ENCODE measurements around the gene PELI2.

PELI2 gene

DNA sequence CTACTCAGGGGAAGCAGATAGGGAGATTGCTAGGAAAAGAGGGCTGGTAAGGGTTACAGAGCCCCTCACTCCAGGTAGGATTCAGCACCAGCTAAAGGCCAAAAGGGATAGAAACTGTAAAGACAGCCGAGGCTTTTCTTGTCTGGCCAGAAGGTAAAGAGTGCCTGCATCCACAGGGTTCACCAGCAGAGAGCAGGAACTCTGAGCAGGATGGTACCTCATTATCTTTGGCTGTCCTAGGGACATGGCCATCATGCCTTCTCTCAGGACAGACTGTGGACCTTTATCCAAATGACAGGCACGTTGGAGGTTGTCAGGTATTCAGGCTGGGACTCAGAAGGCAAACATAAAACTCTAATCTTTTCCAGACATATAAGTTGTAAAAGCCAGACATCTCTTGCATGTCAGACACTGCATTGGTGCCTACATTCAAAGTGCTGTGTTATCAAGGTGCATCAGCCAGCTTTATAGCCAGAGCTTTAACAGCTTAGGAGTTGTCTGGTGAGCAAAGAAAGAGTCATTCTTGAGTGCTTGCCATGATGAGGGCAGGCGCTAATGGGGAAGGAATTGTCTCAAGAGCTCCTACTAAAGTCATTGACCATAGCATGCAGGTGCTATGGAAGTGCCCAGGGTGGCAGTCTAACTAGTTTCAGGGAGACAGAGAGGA is 89.5 kb downstream of the PELI2 start:
- DNase-seq (ENCODE audit: low spot score): no peak

DNA sequence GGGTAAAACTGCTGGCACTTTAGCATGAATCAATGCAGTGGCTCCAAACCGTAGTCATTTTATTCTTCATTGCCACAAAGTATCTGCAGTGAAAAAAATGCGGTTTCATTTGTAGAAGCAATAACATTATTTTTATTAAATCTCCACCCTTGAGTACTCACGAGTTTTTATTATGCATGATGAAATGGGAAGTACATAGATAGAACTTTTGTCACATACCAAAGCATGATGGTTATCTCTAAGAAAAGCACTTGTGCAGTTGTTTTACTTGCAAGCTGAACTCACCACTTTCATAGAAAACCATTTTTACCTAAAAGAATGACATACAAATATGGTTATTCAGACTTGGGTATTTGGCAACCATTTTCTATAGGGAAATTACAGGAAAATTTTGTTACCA is 90.3 kb downstream of the PELI2 start:
- DNase-seq (ENCODE audit: low spot score): no peak

DNA sequence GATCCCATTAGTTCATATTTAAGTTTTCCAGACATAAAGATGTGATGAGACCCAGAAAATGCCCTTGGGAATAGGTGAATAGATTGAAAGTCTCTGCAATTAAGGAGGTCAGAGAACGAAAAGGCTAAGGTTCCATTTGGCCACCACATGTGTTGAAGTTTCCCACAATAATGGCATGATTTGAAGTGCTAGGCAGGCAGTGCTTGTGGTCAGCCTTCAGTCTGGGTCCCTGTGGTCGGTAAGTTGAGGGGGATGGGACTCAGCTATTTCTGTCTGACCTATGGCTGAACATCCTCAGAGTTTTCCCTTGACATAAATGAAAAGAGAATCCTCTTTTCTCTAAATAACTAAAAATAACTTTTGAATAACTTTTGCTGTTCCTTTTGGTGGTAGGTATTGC is 92.4 kb downstream of the PELI2 start:
- DNase-seq (ENCODE audit: low spot score): no peak

DNA sequence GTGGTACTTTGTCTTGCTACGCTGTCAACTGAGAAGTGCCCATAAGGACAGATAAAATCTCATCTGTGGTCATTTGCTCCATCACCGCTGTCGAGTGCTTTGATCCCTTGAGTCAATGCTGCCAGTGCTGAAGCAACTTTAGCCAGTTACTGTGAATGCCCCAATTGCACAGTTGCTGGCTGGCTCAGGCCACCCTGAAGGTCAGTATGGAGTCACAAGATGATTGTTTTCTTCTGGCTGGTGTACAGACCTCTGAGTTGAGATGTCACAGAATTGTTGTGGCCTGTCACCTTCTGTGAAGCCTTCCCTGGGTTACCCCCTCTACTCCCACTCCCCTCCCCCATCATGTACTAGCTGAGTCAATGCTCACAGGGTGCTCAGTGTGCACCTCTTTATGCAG is 92.9 kb downstream of the PELI2 start:
- no peak for DNase-seq (ENCODE audit: low spot score)

DNA sequence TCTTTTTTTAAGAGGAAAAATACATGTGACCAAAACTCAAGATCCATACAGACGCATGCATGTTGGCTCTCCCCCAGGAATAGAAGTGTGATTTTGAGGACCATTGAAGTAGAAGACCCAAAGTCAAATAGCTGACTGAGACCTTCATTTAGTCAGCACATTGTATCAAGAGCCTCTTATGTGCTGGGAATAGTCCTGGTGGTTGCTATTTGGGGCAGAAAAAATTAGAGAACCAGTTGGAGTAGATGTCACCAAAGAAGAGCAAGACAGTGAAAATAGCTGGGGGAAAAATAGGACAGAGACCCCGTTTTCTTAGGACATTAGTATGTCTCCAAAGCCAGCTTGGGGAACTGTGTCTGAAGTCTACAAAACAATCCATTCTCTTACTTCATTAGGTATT is 93.6 kb downstream of the PELI2 start:
- no peak for DNase-seq (ENCODE audit: low spot score)

DNA sequence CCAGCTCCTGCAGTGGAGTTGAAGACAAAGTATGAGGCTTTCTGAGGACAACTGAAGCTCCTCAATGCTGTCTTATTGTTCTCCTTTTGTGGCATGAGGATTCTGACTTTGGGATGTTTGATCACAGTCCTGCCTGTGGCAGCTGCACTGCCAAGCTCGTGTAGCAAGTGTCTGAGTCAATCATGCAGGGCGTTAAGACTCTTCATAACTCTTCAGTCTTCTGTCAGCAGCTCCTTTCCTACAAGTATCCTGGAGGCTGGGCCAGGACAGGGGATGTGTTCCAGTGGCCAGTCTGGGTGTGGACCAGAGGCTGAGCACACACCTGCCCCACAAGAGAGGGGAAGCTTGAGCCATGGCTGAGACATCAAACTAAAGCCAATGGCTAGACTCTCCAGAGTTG is 94.3 kb downstream of the PELI2 start:
- no peak for DNase-seq (ENCODE audit: low spot score)

DNA sequence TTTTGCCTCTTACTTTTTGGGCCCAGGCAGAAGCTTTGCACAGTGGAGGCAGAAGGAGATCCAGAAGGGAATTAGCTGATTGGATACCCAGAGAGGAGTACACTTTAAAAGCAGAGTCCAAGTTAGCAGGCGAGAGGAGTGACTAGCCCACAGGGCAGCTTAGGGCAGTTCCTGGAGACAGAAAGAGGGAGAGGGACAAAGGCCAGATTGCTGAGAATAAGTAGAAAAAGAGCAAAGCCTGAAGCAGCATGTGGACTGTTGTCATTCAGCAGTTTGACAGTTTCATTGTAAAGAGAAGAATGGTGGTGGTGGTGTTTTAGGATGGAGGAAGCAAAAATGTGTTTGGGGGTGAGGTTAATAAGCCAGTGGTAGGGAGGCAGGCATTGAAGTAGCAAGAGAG is 95.1 kb downstream of the PELI2 start:
- no peak for DNase-seq (ENCODE audit: low spot score)

DNA sequence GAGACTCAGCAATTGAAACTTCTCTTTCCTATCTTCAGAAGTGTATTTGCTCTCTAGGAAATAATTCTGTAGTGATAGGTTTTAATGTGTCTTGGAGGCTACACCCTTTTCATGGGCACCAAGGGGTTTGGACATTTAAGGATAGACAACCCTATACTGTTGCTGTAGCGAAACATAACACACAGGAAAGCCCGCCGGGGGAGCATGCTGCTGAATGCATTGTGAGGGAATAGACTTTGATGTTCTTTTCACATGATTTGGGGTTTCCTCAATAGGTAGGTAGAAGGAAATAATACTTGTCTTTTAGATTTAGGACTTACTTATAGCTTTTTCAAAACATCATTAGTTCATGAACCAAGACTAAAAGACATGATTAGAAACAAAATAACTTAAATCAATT is 97.0 kb downstream of the PELI2 start:
- no peak for DNase-seq (ENCODE audit: low spot score)

DNA sequence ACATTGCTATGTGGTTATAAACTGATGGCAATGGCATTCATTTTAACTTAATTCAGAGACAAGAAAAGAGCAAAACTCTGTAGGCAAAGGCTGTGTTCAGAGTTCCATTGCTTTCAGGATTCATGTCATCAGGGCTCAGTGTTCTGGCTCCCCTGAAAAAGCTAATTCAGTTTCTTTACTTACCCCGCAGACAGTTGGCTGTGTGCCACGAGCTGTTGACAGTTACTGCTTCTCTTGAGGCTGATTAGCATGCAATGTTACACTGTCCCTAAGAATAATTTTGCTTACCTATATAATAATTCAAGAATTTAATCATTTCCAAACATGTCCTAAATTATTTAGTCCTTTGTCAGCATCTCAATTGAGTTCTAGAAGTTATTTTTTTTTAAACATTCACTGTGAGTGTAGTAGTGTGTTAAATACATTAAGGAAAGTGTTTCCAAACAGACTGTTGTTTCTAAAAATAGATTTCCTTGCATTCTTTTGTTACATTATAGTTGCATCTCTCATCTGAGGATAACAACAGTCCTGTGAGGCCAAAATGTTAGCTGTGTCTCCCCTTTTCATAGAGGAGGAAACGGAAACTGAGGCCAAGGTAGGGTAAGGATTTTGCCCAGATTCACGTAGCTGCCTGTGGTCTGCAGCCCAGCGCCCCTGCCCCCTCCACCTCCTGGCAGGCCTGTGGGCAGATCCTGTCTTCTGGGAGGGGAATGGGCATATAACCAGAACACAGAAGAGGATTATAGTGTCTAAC is 98.6 kb downstream of the PELI2 start:
- no peak for DNase-seq (ENCODE audit: low spot score)

DNA sequence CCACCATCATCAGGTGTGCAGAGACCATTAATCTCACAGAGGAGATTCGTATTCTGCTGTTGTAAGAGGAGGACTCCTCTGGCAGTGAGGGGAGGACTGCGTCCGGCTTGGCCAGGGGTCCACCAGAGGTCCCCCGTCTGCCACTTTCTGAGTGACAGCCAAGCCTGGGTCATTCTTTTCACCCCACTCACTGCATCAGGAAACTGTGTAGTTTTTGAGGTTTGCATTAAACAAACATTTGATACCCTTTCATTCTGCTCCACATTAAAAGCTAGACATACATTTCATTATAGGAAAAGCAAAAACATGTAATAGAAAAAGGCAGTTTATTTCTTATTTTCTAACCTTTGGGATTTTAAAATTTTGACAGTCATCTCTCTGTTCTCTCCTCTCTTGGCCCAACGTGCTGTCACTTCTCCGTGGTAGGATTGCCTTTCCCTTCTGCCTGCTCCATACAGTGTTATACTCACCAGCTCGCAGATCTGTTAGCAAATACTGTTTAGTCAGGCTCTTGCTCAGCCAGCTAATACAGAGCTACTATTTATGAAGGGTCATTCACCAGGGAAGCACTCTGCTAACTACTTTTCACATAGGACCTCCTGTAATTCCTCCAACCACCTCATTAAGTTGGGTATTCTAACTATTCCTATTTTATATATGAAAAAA is 99.3 kb downstream of the PELI2 start:
- no peak for DNase-seq (ENCODE audit: low spot score)

DNA sequence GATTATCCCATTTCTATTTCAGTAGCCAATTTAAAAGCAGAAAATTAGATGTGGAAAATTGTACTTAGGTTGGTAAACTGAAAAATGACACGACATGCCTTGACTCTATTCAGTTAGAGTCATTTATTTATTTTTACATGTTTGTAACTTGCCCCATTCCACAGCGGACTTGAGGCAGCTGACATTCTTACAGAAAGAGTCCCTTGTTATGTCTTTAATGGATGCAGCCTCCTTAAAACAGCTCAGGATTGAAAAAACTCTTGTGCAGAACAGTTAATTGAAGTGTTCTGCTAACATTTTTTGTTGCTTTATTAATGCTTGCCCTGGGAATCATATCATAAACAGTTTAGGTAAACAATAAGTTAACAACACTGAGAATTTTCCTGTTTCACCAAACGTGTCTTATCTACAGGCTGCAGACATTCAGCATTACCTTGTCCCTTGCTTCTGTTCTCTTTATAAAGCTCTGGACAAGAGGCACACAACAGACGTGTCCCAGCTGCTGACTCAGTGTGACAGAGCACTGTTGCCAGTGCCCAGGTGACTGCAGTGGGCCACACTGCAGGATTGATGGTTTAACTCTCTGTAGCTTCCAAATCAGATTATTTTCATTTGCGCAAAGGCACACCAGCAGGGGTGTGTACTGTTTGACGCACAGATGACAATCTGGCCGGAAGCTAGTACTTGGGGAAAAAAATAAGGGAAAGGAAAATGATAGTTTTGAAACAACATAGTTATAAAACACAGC is 101.6 kb downstream of the PELI2 start:
- no peak for DNase-seq (ENCODE audit: low spot score)

DNA sequence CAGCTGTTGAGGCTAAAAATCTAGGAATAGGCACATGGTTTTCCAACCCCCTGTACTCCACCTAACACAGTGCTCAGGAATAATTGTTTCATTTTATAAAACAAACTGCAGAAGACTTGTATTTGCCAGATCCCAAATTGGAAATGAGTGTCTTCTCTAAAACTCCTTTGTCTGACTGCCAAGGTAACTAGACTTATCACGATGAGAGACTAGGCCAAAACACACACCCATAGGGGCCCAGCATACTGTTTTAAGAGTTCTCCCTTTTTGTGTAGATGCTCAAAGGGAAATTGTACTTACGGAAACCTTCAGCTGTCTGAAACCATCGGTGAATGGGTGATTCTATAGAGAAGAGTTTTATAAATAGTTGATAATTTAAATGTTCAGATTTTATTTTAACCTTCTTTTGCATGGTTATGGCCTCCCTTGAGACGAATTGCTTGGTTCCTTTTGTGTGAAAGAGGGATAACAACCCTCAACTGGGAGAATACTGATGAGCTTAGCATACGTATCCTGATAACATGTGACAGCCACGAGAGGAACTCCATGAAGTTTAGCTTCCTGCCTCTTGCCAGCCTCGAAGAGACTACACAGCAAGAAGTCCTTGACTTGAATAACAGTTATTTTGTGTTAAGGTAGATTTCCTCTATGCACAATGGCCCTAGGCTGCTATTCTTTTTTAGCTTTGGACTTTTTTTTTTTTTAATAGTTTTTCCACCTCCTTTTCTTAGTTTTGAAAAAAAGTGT is 103.3 kb downstream of the PELI2 start:
- no peak for DNase-seq (ENCODE audit: low spot score)

DNA sequence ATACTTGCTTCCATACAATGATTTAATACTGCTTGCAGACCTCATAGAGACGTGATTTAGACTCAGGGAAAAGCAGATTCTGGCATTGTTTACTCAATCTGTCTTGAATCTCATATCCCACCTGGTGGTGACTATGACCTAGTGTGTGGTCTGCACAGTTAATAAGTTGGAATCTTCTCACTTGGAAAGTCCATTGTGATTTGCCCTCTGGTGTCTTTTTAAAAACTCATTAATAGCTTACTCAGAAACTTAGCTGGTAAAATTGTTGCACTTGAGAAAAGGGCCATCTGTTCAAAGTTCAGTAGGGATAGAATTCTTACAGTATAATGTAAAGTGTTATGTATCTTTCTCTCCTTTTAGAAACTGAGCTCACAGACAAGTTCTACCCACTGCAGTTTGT is 106.0 kb downstream of the PELI2 start:
- no peak for DNase-seq (ENCODE audit: low spot score)

DNA sequence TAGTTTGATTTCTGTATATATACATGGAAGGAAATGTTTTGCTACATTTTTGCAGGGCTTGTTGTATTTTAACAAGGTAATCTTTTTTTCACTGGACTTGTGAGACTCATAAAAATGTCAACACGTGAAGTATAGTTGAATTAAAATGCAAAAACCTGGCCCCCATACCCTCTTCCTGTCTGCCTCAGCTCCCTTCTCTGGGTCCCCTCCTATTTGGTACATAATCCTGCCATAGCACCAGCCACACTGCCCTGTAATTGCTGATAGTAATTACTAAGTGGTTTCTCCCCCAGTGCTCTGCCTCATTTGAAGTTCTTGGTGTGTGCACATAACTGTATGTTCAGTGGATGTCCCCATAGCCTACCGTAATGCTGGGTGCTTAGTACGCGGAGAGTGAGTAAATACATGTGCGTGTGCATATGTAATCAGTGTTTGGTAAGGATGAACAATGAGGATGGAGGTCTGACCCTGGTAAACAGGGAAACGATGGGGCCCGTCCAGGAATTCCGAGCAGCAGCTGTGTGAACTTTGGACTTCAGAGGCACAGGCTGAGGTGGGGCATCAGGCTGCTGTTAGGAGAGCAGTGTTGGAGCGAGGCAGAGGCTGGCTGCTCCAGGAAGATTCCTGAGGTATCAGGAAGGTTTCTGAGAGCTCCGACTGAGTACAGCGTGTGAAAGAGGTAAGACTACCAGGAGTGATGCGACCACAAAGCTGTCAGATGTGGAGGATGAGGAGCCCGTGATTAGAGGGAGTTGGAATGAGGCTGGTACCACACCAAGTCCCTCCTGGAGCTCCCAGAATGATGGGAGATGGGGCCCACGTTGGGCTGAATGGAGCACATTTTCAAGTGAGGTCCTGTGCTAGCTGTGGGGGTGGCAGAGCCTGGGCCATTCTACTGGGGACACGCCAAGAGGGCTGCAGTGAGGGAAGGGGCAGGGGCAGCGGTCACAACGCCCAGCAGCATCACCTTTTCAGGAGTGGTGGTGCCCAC is 106.8 kb downstream of the PELI2 start:
- no peak for DNase-seq (ENCODE audit: low spot score)

DNA sequence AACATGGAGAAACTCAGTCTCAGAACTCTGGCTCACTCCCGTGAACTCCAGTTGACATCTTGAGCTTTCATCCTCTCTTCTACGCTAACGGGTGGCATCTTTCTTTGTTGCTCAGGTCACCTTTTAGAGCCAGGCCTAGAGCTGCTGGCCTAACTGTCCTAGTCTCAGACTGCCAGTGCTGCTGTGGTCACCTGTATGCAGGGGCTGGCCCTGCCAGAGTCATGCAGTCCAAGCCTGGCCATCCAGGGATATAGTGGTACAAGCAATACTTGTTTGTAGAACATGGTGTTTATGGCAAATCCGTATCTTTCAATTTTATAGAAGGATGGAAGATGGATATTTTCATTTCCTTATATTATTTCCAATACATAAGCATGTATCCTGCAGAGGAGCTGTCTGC is 117.2 kb downstream of the PELI2 start:
- DNase-seq (ENCODE audit: low spot score): no peak

DNA sequence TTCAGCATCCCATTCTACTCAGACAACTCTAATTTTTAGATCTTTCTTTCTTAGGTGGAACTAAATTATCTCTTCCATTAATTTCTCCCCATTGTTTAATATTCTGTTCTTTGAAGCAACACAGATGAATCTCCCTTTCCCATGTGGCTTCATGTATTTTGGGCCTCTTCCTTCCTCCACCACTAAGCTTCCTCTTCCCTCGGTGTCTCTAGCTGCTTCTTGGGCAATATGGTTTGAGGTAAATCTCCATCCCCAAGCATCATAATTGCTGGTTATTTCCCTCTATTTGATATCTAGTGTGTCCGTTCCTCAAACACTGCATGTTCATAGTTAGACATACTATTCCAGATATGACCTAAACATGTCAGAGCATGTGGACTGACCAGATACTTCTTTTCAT is 119.2 kb downstream of the PELI2 start:
- no peak for DNase-seq (ENCODE audit: low spot score)

DNA sequence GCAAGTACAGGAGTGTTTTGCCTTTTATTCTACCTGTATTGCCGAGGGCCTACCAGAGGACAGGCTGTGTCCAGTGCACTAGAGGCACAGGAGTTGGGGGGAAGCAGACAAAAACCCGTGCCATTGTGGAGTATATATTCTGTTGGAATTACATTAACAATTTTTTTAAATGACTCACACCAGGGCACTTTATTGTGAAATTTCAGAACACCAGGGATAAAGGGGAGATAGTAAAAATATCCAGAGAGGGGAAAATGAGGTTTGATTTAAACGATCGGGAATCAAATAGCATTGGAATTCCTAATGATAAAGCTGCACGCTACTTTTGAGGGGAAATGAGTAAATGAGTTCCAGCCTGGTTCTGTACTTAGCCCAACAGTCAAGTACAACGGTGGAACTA is 123.2 kb downstream of the PELI2 start:
- no peak for DNase-seq (ENCODE audit: low spot score)

DNA sequence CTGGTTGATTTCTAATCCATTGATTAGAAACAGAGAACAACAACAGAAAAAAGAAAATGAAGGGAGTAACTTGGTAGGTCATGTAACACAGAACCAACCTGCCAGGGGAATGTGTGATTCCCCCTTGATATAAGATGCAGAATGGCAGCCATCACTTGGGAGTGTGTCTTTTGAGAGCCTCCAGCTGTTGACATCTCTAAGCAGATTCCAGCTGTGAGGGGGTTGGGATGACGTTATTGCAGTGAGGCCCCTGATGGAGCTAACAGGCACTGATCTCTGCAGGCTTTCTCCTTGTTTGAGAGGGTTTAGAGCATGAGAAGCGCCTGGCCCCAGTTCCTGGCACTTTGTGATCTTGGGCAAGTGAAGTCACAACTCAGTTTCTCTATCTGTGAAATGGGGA is 124.9 kb downstream of the PELI2 start:
- DNase-seq (ENCODE audit: low spot score): no peak

DNA sequence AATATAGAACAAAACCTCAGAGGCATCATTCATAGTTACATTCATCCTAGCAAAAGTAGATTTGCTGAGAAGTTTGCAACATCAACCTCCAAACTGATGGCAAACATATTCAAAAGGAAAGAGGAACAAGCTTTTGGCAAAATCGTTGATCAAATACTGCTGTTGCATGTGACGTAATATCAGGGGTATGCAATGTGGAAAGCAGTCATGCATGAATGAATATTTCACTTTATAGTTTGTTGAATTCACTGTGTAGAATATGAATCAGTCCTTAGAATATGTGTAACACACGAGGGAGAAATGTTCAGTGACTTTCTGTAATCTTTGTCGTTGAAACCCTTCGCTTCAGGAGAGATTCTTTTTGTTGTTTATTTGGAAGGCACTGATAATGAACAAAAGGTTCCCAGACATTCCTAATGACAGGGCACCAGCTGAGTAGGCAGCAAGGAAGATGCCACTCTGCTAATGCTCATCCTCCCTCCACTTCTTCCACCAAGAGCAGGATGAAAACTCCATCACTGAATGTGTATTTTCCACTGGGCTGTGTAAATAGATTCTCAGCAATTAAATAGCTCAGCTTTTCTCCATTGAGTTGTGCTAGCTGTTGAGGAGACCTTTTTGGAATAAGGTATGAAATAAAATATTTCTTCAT is 126.1 kb downstream of the PELI2 start:
- no peak for DNase-seq (ENCODE audit: low spot score)

DNA sequence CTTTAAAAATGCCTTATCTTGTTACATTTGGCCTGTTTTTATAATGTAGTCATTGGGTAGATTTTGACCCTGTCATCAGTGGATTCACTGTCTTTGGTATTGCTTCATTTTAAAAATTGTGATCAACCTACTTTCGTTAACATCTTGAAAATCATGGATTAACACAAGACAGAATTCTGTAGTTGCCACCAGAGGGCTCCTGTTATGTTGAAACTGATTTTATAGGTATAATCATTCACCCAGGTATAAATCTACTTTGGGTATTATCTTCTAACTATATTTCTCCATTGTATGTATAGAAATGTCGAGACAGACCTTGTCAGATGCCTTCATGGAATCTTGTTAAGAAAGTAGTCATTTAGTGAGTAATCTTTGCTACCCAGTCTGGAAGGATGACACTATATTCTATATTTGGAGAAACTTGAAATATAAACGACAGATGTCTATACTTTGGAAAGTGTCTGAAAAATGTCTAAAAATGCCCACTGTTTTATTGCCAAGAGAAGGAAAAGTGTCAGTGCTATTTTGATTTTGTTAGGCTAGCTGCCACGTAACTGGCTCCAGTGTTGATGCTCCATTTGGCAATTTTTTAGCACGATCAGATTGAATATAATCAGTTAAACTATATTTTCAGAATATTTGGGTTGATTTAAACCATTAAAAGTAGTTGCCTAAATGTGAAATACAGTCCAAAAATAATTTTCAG is 129.4 kb downstream of the PELI2 start:
- no peak for DNase-seq (ENCODE audit: low spot score)

Data from CD4-positive, alpha-beta T cell treated with Interleukin-15 for 4 hours (primary cell).